H9 (cell line): Measurements from ENCODE around the gene RAB1A. TPM values are rescaled to one million over a fixed set of nuclear protein-coding genes. Genes with fewer than 3 reads are reported as not detected.

Source experiments
- DNase-seq: peaks from one replicate; pipeline ENCODE4 v3.0.0-alpha.2; 2017
- H2AFZ ChIP-seq: one replicate; pipeline ENCODE4 v1.6.1; 2013; ENCODE audit warnings: mild to moderate bottlenecking, low read length, control low read depth, moderate library complexity
- H2AK5ac ChIP-seq: 2 replicates; pipeline ENCODE4 v1.6.1; 2013; ENCODE audit warnings: low read length, control low read depth, mixed read lengths; ENCODE audit not compliant: insufficient read length
- H2BK120ac ChIP-seq: one replicate; pipeline ENCODE4 v1.6.1; 2013; ENCODE audit warnings: low read depth, mild to moderate bottlenecking, low read length, control low read depth, inconsistent platforms; ENCODE audit not compliant: poor library complexity, severe bottlenecking
- H2BK12ac ChIP-seq: 2 replicates; pipeline ENCODE4 v1.6.1; 2013; ENCODE audit warnings: low read length, control low read depth, mixed read lengths, low read depth; ENCODE audit not compliant: insufficient read length
- H2BK15ac ChIP-seq: 2 replicates; pipeline ENCODE4 v1.6.1; 2013; ENCODE audit warnings: low read depth, low read length, control low read depth
- H2BK20ac ChIP-seq: one replicate; pipeline ENCODE4 v1.6.1; 2013; ENCODE audit warnings: low read depth, mild to moderate bottlenecking, low read length, control low read depth, inconsistent platforms; ENCODE audit not compliant: poor library complexity, severe bottlenecking
- H2BK5ac ChIP-seq: 2 replicates; pipeline ENCODE4 v1.6.1; 2013; ENCODE audit warnings: low read length, control low read depth, mixed read lengths; ENCODE audit not compliant: insufficient read length
- H3K14ac ChIP-seq: 2 replicates; pipeline ENCODE4 v1.6.1; 2013; ENCODE audit warnings: low read length, control low read depth; ENCODE audit not compliant: insufficient read depth
- H3K18ac ChIP-seq: 2 replicates; pipeline ENCODE4 v1.6.1; 2013; ENCODE audit warnings: low read depth, mild to moderate bottlenecking, mixed read lengths, low read length, control low read depth; ENCODE audit not compliant: insufficient read length
- H3K23ac ChIP-seq: 2 replicates; pipeline ENCODE4 v1.6.1; 2013; ENCODE audit warnings: low read length, control low read depth, mixed read lengths, low read depth; ENCODE audit not compliant: insufficient read length
- H3K23me2 ChIP-seq: 2 replicates; pipeline ENCODE4 v1.6.1; 2013; ENCODE audit warnings: low read depth, mild to moderate bottlenecking, mixed read lengths, low read length, control low read depth; ENCODE audit not compliant: insufficient read length, poor library complexity, severe bottlenecking
- H3K27ac ChIP-seq: 2 replicates; pipeline ENCODE4 v1.5.1; 2013; ENCODE audit warnings: low read length, control low read depth, mixed read lengths, low read depth; ENCODE audit not compliant: insufficient read length
- H3K27me3 ChIP-seq: 2 replicates; pipeline ENCODE4 v1.6.1; 2013; ENCODE audit warnings: low read length, control low read depth, inconsistent platforms; ENCODE audit not compliant: insufficient read depth
- H3K4ac ChIP-seq: 2 replicates; pipeline ENCODE4 v1.6.1; 2013; ENCODE audit warnings: low read depth, mild to moderate bottlenecking, control low read depth, inconsistent platforms, low read length, moderate library complexity
- H3K4me1 ChIP-seq: 2 replicates; pipeline ENCODE4 v1.6.1; 2013; ENCODE audit warnings: low read length, control low read depth, inconsistent platforms; ENCODE audit not compliant: insufficient read depth
- H3K4me2 ChIP-seq: 2 replicates; pipeline ENCODE4 v1.6.1; 2013; ENCODE audit warnings: low read length, control low read depth, mixed read lengths; ENCODE audit not compliant: insufficient read length, insufficient read depth
- H3K56ac ChIP-seq: 2 replicates; pipeline ENCODE4 v1.6.1; 2013; ENCODE audit warnings: low read depth, mild to moderate bottlenecking, mixed read lengths, low read length, control low read depth; ENCODE audit not compliant: insufficient read length
- H3K79me1 ChIP-seq: 2 replicates; pipeline ENCODE4 v1.6.1; 2013; ENCODE audit warnings: low read depth, mild to moderate bottlenecking, moderate library complexity, low read length, control low read depth, inconsistent platforms; ENCODE audit not compliant: insufficient read depth, poor library complexity, severe bottlenecking
- H3K79me2 ChIP-seq: 2 replicates; pipeline ENCODE4 v1.6.1; 2013; ENCODE audit warnings: low read length, control low read depth, inconsistent platforms; ENCODE audit not compliant: insufficient read depth
- H3K9ac ChIP-seq: 2 replicates; pipeline ENCODE4 v1.6.1; 2013; ENCODE audit warnings: low read length, control low read depth, mixed read lengths; ENCODE audit not compliant: insufficient read length; ENCODE audit errors: extremely low read depth
- H3K9me3 ChIP-seq: one replicate; pipeline ENCODE4 v1.6.1; 2013; ENCODE audit warnings: low read depth, low read length, inconsistent platforms; ENCODE audit not compliant: control insufficient read depth
- H3T11ph ChIP-seq: one replicate; pipeline ENCODE4 v1.6.1; 2013; ENCODE audit warnings: mild to moderate bottlenecking, low read length, control low read depth, inconsistent platforms
- H4K20me1 ChIP-seq: one replicate; pipeline ENCODE4 v1.6.1; 2013; ENCODE audit not compliant: control insufficient read depth, insufficient read length, insufficient read depth
- H4K5ac ChIP-seq: 2 replicates; pipeline ENCODE4 v1.6.1; 2013; ENCODE audit warnings: low read depth, mild to moderate bottlenecking, mixed read lengths, low read length, control low read depth; ENCODE audit not compliant: insufficient read length
- H4K8ac ChIP-seq: replicated peaks from 2 replicates; pipeline ENCODE4 v1.6.1; 2013; ENCODE audit warnings: low read length, control low read depth, mixed read lengths, low read depth; ENCODE audit not compliant: insufficient read length
- H4K91ac ChIP-seq: 2 replicates; pipeline ENCODE4 v1.6.1; 2013; ENCODE audit warnings: low read depth, mild to moderate bottlenecking, moderate library complexity, mixed read lengths, low read length, control low read depth; ENCODE audit not compliant: insufficient read length
- H3K27ac Mint-ChIP-seq, 3 experiments: 2 replicates in 2 of 3; 3 replicates in 1 of 3; pipeline ENCODE4 v1.8.0; 2020 to 2021; ENCODE audit warnings: mixed read lengths in 3 of 3, mild to moderate bottlenecking in 1 of 3, moderate library complexity in 1 of 3
- H3K27me3 Mint-ChIP-seq: 2 replicates; pipeline ENCODE4 v1.8.0; 2021; ENCODE audit warnings: low read depth, mild to moderate bottlenecking, moderate library complexity, mixed read lengths
- H3K36me3 Mint-ChIP-seq, 3 experiments: 2 replicates in 2 of 3; 3 replicates in 1 of 3; pipeline ENCODE4 v1.8.0; 2020 to 2021; ENCODE audit warnings: low read depth in 3 of 3, mixed read lengths in 3 of 3; ENCODE audit not compliant: insufficient read depth in 1 of 3
- H3K4me1 Mint-ChIP-seq, 2 experiments: 2 replicates each; pipeline ENCODE4 v1.8.0; 2020; ENCODE audit warnings: mixed read lengths in 2 of 2
- H3K4me3 Mint-ChIP-seq, 2 experiments: 2 replicates in 1 of 2; 3 replicates in 1 of 2; pipeline ENCODE4 v1.8.0; 2020 to 2021; ENCODE audit warnings: mild to moderate bottlenecking in 2 of 2, mixed read lengths in 2 of 2, moderate library complexity in 1 of 2
- H3K9me3 Mint-ChIP-seq, 2 experiments: 2 replicates in 1 of 2; 3 replicates in 1 of 2; pipeline ENCODE4 v1.8.0; 2020; ENCODE audit warnings: mild to moderate bottlenecking in 2 of 2, mixed read lengths in 2 of 2, moderate library complexity in 1 of 2
- WGBS: extraction: QIAGEN DNeasy Blood & Tissue Kit; methylation state at CpG from one replicate; pipeline ENCODE4 v1.1.7; 2013; ENCODE audit warnings: missing lambda C conversion rate, low lambda C conversion rate, mixed read lengths; ENCODE audit not compliant: insufficient read length; ENCODE audit errors: extremely low coverage; 5-methylcytosine and 5-hydroxymethylcytosine counted together
- total RNA-seq: library from RNA; stranded (reverse); gene quantifications from 2 replicates; pipeline ENCODE4 v1.2.1, GENCODE V29; 2021
- TF ChIP-seq, protein P1 (sequence below): fragments of 200-600 bp; sonication (generic); conservative IDR thresholded peaks from 3 replicates; pipeline ENCODE4 v1.8.0; 2021; ENCODE audit warnings: antibody characterized with exemption, mild to moderate bottlenecking

RAB1A gene
- total RNA-seq, 1 experiment from 2014 or later, result 112 TPM

DNA sequence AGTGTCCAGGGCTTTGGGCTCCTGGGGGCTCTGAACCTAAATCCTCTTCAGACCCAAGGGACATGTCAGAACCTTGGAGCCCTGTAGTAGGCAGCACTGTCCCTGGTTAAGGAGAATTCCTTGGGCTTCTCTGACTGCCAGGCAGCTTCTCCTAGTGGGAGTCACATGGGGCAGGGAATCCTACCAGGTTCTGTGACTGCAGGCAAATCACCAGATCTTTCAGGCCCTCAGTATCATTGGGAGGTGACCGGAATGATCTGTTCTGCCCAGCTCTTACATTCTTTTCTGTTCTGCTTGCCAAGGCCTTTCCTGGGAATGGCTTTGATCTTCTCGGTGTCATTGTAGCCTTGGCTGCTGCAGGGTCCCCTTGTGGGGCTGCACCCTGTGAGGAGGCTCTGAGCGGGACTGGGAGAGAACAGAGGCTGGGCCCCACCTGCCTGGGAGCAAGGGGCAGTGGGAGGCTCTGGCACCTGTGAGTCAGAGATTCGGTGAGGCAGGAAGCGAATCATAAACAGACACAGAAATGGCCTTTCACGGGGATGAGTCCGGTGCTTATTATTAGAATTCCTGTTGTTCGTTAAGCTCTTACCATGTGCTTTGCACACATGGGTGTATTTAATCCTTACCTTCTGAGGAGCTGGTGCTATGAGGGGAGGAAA, 59.6 kb downstream of the RAB1A start:
- Histone ChIP-seq H3K79me1 (no peaks in the 10 kb centered on the region), H2BK12ac (no peak overlapping the region), H2BK15ac (no peak overlapping the region), H3K4ac (no peak overlapping the region), H2BK5ac (no peak overlapping the region), H3K4me1 (no peaks in the 10 kb centered on the region), H3K23me2 (no peaks in the 10 kb centered on the region), H3K27ac (no peak overlapping the region), H3T11ph (no peak overlapping the region), H3K9ac (no peak overlapping the region), H3K18ac (no peak overlapping the region), H2AFZ (no peak overlapping the region), H4K8ac (no peak overlapping the region), H3K79me2 (peaks cover 2% of the 10 kb centered on the region; the same call in 1 of the 2 replicates), H3K56ac (no peak overlapping the region), H4K20me1 (no peaks in the 10 kb centered on the region), H3K27me3 (no peaks in the 10 kb centered on the region), H2BK120ac (no peak overlapping the region), H3K23ac (no peak overlapping the region), H3K4me2 (no peak overlapping the region), H3K9me3 (no peaks in the 10 kb centered on the region), H2BK20ac (no peak overlapping the region), H4K91ac (no peak overlapping the region), H4K5ac (no peak overlapping the region), H3K14ac (no peak overlapping the region), H2AK5ac (no peak overlapping the region)
- WGBS, result no CpG with 5 or more reads among the region's 8 CpGs
- H3K4me3 Mint-ChIP-seq, result no peak overlapping the region
- TF ChIP-seq, protein P1, sequence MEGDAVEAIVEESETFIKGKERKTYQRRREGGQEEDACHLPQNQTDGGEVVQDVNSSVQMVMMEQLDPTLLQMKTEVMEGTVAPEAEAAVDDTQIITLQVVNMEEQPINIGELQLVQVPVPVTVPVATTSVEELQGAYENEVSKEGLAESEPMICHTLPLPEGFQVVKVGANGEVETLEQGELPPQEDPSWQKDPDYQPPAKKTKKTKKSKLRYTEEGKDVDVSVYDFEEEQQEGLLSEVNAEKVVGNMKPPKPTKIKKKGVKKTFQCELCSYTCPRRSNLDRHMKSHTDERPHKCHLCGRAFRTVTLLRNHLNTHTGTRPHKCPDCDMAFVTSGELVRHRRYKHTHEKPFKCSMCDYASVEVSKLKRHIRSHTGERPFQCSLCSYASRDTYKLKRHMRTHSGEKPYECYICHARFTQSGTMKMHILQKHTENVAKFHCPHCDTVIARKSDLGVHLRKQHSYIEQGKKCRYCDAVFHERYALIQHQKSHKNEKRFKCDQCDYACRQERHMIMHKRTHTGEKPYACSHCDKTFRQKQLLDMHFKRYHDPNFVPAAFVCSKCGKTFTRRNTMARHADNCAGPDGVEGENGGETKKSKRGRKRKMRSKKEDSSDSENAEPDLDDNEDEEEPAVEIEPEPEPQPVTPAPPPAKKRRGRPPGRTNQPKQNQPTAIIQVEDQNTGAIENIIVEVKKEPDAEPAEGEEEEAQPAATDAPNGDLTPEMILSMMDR, result peak; percentile 31; the same call in 2 of the 3 replicates
- H3K36me3 Mint-ChIP-seq, result peaks cover 31 to 51% (median 50%) of the 10 kb centered on the region in 3 experiments; a peak in 6 of 7 replicates
- H3K9me3 Mint-ChIP-seq, result no peaks in the 10 kb centered on the region
- H3K27ac Mint-ChIP-seq, result peak overlapping the region in 1 of 3 experiments; percentile 50; a peak in 1 of 7 replicates
- peaks cover 4 to 5% of the 10 kb centered on the region in 2 experiments; a peak in 2 of 4 replicates for H3K4me1 Mint-ChIP-seq
- no peak for DNase-seq
- no peaks in the 10 kb centered on the region for H3K27me3 Mint-ChIP-seq
